ENCODE results near the gene SCAMP3.

DNA sequence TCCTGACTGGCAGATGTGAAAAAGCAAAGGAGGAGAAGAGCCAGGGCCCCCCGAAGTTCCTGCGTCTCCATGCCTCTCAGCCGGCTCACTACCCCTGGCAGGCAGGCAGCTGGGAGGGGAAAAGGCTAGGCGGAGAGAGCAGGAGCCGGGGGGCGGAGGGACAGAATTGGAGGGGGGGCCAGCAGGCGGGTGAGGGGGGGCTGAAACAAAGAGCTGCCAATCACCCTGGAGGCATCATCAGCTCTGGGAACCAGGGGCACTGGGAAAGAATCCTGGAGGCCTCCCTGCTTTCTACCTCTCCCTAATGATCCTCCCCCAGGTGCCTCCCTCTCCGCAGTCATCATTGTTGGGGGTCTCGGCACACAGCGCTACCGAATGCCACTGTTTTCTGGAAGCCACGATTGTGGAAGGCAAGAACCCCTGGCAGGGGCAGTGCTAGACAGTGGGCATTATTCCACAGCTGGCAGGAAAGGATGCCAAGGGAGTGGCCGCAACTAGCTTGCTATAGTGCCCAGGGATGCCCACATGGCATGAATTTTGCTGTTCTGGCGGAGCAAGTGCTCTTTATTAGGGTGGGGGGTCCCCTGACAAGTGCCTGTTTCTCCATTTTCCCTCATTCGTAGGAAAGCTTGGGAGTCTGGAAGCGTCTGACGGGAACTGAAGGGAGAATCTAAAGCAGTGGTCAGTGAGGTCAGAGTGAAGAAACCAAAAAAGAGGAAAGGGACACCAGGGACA, 54.2 kb downstream of the SCAMP3 start, which contains the start of gene THBS3:
- peak; percentile 8 for TF ChIP-seq POLR2A (IDR thresholded peaks at IDR 0.05)
- TF ChIP-seq, protein P1, sequence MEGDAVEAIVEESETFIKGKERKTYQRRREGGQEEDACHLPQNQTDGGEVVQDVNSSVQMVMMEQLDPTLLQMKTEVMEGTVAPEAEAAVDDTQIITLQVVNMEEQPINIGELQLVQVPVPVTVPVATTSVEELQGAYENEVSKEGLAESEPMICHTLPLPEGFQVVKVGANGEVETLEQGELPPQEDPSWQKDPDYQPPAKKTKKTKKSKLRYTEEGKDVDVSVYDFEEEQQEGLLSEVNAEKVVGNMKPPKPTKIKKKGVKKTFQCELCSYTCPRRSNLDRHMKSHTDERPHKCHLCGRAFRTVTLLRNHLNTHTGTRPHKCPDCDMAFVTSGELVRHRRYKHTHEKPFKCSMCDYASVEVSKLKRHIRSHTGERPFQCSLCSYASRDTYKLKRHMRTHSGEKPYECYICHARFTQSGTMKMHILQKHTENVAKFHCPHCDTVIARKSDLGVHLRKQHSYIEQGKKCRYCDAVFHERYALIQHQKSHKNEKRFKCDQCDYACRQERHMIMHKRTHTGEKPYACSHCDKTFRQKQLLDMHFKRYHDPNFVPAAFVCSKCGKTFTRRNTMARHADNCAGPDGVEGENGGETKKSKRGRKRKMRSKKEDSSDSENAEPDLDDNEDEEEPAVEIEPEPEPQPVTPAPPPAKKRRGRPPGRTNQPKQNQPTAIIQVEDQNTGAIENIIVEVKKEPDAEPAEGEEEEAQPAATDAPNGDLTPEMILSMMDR (IDR thresholded peaks at IDR 0.05), result no peak

Data from ovary (tissue), 3 donors.